Measurements from ENCODE around the gene NBPF15.
A peak's percentile ranks its signal among the peaks of the same experiment; 100 is the strongest.
"Not testable (repeated sequence)": the region's sequence is repeated elsewhere in the genome, so short reads cannot be mapped to it uniquely, and the experiment has no call there.

Gene NBPF15, protein sequence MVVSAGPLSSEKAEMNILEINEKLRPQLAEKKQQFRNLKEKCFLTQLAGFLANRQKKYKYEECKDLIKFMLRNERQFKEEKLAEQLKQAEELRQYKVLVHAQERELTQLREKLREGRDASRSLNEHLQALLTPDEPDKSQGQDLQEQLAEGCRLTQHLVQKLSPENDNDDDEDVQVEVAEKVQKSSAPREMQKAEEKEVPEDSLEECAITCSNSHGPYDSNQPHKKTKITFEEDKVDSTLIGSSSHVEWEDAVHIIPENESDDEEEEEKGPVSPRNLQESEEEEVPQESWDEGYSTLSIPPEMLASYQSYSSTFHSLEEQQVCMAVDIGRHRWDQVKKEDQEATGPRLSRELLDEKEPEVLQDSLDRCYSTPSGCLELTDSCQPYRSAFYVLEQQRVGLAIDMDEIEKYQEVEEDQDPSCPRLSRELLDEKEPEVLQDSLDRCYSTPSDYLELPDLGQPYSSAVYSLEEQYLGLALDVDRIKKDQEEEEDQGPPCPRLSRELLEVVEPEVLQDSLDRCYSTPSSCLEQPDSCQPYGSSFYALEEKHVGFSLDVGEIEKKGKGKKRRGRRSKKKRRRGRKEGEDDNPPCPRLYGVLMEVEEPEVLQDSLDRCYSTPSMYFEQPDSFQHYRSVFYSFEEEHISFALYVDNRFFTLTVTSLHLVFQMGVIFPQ

DNA sequence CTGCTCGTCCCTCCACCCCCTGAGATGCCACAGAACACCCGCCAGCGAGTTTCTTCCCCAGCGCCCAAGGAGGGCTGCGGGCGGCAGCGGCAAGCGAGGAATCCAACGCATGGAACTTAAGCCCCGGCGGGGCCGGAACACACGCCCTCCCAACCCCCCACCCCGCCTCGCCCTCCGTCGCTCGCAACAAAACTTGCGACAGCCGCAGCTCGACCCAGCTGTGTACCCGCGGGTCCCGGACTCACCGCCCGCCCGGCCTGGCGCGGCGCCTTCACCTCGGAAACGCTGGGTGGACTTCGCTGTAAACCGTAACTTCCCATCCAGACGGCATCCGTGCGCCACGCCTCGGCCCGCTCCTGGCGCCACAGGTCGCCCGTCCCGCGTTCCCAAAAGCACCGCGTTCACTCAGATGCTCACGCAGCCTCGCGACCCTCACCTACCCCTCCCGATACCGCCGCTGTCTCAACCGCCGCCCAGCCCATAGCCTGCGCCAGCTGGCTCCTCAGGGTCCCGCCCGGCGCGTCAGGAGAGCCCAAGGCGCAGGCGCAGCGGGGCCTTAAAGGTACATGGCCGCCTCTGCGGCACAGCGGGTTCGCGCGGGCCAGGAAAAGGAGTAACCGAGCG, at the start of gene NBPF15:
TSS of gene NBPF15 (minus strand) at position 534 of the 624 bp plus-strand sequence. CDS start 21,666 bp downstream, outside the sequence.
- peak; percentile 74 for DNase-seq

DNA sequence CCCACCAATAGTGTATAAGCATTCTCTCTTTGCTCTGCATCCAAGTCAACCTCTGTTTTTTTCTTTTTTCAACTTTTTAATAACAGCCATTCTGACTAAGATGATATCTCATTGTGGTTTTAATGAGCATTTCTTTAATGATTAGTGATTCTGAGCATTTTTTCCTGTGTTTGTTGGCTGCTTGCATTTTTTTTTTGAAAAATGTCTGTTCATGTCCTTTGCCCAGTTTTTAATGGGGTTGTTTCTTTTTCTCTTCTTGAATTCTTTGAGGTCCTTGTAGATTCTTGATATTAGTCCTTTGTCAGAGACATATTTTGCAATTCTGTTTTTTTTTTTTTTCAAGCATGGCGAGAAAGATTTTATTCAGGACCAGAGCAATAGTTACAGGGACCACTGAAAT, 35.0 kb upstream of the NBPF15 start:
- DNase-seq = not testable (repeated sequence)

DNA sequence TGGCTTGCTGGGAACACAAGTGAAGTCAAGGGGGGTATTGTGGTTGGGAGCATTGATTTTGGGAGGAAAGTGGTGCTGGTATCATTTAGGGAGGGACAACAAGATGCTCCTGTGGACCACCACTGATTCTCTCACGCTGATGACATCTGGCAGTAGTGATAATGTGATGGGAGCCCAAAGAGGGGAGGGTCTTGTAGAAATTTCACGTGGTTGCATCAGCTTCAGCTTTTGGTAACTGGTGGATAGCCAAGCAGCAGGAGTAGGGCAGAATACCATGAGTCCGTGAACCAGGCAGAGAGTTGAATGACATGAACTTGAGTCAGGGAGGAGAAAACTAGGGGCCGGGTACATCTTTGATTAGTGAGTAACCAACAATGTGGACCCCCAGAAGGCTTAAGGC, 32.7 kb upstream of the NBPF15 start:
- DNase-seq = not testable (repeated sequence)

DNA sequence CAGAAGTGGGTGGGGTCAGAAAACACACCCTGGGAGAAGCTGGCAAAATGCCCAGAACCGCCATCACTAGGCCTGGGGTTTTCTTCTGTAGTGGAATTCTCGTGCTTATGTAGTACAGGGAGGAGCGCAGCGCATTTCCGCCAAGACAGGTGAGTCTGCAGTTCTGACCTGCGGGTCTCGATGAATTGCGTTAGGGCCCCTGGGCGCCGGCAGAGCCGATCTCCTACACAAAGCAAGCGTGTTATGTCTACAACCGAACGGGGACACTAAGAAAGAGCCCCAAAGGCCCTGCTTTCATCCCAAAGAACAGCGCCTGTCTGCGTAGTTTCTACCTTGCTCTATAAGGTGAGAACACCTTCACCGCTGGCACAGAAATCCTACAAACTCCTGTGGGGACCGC, 28.9 kb upstream of the NBPF15 start:
- DNase-seq = not testable (repeated sequence)

DNA sequence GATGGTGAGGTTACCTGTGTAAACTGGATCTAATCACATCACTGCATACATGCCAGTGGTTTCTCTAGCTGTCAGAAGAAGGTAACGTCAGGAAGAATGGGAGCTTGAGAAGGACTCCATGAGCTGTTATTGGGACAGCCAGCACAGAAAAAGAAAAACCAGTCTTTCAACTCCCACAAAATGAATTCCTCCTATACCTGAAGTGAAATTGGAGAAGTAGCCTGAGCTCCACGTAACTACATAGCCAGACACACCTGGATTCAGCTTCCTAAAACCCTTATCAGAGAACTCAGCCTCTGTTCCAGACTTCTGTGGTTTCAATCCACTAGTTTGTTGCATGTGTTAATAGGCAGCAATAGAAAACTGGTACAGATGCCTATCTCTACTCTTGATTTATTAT, 25.5 kb upstream of the NBPF15 start:
- not testable (repeated sequence) for DNase-seq

DNA sequence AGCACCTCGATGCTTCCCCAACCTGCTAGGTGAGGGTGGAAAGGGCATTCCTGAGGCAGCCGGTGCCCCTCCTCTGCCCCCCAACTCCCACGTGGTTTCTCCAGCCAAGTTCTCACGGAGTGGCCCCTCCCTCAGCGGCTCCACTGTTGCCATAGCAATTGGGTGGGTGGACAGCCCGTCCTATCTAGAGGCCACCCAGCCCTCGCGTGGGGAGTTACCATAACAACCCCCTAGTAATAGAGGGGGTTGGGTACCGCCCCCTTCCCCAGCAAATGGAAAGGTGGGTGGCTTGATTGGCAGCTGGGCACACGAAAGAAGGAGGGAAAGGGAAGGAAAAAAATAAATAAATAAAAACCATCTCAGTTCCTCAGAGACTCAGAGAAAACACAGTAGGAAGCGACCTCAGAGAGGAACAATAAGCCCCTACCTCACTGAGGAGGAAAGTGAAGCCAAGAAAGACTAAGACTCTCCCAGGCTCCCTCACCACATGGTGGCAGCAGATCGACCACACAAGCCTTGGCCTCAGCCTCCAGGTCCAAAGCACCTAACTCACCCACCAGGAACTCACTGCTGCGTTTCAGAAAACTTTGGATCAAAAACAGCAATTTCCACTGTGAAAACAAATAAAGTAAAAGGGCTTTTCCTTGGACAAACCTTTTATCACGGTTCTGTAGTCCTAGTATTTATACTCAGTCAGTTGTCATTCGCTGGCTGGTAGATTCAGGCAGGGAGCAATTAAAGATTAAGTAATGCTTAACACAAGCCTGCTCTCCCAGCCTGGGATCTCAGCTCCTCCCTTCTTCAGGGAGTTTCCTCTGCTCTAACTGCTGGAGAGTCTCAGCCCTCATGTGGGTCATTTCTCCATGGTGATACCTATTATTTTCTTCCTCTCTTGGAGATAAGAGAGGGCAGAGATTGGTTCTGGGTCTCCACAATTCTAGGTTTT, 23.9 kb upstream of the NBPF15 start:
- DNase-seq = not testable (repeated sequence)

DNA sequence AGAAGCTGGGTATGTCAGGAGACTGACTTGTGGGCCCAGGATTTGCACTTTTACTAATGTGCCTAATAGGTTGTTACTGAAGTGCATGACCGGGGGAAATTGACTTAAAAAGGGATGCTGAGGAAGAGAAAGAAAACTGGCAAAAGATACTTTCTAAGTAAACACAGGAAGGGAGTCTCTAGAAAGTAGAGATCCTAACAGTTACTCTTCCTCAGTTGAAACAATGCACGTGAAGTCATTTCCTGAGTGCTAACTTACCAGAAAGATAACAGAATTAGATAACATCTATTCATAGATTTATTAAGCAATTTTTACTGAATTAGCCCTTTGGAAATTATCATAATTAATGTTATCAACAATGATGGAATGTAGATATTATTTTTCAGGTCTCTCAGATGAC, 12.4 kb upstream of the NBPF15 start:
- DNase-seq = not testable (repeated sequence)

DNA sequence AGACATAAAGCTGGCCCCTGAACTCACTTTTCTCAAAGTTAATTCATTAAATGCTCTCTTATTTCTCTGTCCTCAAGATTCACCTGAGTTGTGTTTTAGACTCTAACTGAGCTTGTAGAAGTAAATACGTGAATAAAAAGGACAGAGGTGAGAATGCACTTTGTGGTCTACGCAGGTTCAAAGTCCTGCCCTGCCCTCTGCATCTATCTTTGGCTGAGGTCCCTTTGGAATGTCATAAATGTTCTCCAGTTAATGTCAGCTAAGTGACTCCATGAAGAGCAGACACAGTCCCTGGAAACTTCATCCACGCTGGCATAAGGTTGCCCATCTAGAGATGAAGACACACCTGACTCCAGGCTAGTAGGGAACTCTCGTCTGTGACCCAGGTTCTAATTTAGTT, 10.0 kb upstream of the NBPF15 start:
- not testable (repeated sequence) for DNase-seq

DNA sequence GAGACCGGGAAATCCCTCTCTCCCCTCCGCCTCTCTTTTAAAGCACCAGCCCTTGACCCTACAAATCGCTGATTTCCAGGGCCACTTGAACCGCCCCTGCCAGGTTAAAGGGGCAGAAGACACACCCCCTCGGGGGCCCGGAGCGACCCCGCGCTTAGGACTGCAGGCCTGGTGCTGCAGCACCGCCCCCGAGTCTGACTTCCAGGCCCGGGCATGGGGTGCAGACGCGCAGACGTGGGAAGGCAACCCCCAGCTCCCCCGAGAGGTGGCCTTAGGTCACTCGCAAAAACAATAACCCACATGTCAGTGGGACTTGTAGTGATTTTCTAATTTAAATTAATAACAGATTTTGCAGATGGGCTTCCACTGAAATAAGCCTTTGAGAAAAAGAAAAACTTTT, 309 bp upstream of the NBPF15 start:
- not testable (repeated sequence) for DNase-seq

DNA sequence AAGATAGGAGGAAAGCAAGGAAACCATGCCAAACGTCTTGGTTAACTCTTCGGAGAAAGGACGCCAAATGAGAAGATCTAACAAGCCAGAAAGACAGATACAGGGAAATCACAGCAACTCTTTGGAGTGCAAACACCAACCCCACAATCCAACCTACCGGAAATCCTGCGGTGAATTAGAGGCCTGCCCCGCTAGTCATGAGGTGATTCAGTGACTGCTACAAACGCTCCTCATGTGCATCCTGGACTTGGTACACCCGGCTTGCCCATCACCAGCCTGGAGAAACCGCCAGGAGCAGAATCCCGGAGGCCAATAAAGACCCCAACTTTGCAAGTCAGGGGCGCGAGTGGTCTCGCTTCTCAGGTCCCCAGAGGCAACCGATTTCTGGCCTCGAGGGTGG, 783 bp downstream of the NBPF15 start:
- not testable (repeated sequence) for DNase-seq

DNA sequence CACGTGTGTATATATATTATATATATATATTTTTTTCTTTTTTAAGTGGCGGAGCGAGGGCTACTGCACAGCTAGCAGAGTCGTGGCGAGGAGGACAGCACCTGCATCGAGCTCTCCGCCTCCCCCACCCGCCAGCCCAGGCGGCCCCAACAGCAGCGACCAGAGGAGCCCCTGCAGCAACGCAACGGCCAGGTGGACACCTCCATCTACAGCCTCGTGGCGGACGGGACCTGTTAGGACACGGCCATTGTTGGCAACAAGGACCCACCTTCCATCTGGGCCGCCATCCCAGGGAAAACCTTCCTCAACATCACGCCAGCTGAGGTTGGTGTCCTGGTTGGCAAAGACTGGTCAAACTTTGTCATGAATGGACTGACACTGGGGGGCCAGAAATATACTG, 19.1 kb downstream of the NBPF15 start:
- not testable (repeated sequence) for DNase-seq

DNA sequence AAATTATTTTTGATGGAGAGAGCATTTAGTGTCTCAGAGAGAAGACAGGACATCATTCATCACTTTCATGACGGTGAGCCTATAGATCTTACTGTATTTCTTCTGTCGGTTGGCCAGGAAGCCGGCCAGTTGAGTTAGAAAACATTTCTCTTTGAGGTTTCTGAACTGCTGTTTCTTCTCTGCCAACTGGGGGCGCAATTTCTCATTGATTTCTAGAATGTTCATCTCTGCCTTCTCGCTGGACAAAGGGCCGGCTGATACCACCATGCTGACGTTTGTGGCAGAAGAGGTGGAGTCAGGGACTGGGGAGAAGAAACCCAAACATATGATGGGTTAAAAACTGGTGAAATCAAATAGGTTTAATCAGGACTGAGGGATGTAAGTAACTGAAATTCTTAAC, 21.7 kb downstream of the NBPF15 start:
- DNase-seq = not testable (repeated sequence)

DNA sequence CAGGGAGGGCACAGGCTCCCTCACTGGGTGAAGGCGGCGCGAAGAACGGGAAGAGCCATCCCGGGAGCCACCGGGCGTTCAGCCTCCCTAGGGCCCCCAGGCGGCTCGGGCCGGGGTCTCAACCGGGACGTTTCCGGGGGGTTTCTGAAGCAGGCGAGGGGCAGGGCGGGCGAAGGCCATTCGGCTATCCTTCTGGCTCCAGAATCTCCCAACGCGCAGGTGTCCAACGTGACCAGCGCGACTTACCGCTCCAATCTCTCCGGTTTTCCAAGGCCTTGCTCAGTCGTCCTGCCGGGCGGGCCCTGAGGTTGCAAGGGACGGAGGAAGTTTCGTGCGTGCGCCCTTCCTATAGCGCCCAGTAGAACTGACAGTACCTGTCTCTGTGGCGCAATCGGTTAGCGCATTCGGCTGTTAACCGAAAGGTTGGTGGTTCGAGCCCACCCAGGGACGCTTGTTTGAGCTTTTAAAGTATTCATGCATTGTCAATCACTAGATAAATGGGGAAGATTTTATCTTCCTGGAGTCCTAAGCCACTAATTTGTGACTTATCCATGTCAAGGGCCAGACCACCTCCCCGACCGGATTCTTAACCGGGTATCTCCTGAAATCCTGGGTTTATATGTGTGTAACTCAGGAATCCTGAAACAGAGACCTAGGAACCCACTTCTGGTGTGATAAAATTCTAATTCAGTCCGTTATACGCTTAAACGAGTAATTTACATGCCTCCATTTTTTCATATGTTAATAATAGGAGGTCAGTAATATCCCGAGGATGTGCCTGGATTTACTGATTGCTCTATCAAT, 42.4 kb downstream of the NBPF15 start:
- peak; percentile 43 for DNase-seq

DNA sequence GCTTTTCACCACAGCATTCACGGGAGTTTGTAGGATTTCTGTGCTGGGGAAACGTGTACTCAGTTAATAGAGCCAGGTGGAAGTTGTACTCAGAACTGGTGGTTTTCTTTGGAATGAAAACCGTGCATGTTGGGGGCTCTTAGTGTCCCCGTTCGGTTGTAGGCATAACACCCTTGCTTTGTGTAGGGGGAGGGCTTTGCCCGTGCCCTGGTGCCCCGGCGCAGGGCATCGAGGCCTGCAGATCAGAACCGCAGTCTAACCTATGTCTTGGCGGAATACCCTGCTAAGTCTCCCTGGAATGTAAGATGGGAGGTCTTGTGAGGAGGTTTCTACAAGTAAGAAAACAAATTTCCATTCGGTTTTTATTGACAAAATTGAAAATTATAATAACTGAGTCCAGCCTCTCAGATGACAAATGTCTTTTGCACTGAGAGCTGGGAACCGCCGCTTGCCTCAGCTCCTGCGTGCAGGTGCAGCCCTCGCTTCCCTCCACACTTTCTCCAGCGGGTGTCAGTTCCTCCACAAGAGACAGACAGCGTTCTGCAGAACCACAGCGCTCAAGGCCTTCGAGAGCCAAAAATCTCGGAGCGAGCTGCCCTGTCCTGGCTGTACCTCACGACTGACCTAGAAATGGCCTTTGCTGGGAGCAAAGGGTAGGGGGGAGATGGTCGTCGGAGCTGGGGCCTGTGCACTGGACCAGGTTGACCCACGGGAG, 47.9 kb downstream of the NBPF15 start:
- DNase-seq = not testable (repeated sequence)

DNA sequence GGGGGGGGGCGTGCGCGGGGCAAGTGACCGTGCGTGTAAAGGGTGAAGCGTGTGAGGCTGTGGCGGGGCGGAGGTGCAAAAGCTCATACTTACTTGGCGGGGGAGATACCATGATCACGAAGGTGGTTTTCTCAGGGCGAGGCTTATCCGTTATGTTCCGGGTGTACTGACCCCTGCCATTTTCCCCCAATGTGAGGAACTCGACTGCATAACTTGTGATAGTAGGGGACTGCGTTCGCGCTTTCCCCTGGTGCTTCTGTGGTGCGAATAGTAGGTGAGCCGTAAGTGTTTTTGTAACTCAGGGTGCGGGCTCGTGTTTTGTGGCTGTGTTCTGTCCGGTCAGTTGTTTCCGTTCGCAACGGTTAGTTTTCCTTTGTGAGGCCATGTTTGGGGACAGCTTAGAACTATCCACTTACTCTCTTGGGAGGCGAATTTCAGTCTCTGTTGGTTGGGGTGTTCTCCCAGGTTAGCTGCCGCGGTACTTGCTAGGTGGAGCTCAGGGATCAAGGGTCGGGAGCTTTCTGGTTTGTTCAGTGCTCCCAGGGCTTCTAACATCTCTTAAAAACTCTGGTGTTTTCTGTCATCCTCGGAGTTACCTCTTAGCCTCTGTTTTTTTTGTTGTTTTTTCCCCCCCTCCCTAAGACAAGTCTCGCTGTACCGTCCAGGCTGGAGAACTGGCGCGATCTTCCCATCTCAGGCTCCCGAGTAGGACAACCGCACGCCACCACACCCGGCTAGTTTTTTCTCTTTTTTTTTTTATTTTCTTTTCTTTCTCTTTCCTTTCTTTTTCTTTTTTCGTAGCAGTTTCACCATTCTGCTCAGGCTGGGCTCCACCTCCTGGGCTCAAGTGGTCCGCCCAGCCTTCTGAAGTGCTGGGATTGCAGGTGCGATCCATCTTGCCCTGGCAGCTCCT, 48.7 kb downstream of the NBPF15 start:
- peak; percentile 89 for DNase-seq

DNA sequence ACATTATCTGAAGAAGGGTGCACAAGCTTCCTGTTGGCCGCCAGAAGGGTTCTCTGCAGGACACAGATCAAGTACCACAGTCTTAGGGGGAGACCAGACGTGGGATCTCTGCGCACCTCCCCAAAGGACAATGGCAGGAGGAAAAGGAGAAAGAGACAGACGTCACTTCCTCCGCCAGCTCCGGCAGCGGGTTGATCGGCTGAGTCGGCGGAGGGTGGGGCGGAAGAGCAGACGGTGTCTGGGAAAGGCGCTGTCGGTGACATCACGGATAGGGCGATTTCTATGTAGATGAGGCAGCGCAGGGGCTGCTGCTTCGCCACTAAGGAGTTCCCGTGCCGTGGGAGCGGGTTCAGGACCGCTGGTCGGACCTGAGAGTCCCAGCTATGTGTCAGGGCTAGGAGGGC, 49.4 kb downstream of the NBPF15 start:
- peak; percentile 81 for DNase-seq

DNA sequence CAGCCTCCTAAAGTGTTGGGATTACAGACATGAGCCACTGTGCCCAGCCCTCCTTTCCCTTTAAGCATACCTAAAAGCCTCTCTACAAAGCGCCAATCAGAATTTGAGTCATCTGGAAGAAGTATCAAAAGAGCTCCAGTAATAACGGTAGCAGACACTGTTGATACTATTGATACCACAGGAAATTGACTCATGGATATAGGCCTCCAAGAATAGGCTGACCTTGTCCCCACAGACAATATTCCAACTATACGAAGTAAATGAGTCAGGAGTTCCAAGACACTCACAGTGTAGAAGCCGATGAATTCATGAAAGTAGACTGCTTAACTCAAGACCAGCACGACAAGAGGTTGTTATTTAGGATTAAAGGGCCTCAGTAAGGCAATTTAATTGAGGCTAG, 58.7 kb downstream of the NBPF15 start:
- not testable (repeated sequence) for DNase-seq

DNA sequence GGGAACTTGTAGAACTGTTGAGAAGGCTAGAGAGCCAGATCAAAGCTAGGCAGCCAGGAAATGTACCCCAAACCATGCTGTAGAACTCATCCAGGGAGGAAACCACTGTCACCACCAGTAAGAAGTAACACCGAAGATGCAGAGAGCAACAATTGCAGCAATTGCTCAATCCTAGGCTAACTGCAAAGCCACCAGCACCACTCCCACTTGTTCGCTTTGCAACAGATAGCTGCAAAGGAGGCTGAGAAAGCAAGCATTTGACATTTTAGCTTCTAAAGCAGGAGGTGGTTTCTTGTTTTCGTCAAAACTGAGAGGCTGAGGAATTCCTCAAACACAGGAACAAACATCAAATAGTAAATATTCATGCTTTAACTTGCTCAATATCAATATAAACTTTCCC, 89.8 kb downstream of the NBPF15 start:
- not testable (repeated sequence) for DNase-seq
